HG03025 (cell line): ENCODE results near the gene KCNJ5.

Source experiments
- ATAC-seq: cut with Tn5 transposase; IDR thresholded peaks from one replicate; pipeline ENCODE4 v1.9.1; 2021; ENCODE audit warnings: mild to moderate bottlenecking, moderate library complexity; ENCODE audit not compliant: unreplicated experiment, low FRiP score

Gene KCNJ5

GRCh38 chr11:128927683-128928336 is 36.7 kb downstream of the KCNJ5 start:
- ATAC-seq, result no peak

DNA sequence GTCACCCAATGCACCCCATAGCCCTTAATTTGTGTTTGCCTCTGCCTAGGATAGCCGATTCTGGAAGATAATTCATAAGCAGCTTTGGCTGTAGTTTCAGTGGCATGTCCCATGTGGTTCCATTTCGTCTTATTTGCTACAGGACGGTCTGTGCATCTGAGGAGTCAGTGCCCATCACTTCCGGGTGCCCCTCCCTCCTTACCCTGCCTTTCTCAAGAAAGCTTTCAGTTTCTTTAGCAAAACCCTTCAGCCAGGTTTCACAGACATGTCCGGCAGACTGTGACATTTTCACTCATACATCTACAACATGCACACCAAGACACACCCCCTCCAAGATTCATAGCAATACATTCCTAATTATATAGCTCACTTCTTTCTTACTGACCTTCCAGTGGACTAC is 37.2 kb downstream of the KCNJ5 start:
- peak; percentile 98 for ATAC-seq

GRCh38 chr11:128929468-128929867 is 38.3 kb downstream of the KCNJ5 start:
- ATAC-seq, result no peak

DNA sequence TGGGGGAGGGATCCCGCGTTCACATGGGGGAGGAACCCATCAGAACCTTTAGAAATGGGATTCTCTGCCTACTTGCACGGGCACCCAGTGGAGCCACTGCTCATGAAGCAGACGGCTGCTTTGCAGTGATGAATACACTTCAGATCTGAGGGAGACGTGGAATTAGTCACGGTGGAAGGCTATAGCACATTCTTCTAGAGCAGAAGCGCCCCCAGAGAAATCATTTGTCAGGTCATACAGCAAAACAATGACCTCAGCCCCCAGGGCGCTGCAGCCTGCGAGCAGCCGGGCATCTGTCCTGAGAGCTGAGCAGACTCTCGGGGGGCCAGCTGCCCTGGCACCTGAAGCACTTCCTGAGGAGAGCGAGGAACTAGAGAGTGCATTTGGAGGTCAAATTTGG is 38.8 kb downstream of the KCNJ5 start:
- ATAC-seq, result no peak

GRCh38 chr11:128931066-128931465 is 39.9 kb downstream of the KCNJ5 start:
- ATAC-seq, result no peak

GRCh38 chr11:128931668-128932067 is 40.5 kb downstream of the KCNJ5 start:
- ATAC-seq, result no peak

DNA sequence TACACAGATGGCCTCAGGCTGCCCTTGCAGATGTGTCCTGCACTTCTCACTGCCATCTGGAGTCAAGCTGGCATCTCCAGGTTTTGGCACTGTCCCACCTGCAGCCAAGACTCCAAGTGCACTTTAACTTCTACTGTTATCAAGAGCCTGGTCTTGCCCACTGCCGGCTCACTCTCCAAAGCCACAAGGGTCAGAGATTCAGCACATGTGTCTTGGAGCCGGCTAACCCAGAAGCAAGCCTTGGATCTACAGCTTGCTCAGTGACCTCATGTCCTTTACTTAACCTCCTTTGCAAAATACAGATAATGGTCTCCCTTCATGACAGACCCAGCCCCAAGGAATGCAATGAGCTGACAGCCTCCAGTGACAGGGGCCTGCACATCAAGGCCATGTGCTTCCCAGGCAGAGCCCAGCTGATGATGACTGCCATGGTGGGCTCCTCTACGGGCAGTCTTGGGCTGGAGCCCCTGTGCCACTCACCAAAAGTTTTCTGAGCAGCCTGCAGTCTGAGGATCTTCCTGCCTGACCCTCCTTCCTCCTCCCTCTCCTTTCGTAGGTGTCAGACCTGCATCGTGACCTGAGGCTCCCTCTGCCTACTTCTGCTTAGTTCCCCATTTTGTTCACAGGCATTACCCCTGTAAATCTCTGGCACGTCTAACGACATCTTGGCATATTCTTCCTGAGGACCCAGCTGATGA is 42.5 kb downstream of the KCNJ5 start:
- ATAC-seq, result no peak

DNA sequence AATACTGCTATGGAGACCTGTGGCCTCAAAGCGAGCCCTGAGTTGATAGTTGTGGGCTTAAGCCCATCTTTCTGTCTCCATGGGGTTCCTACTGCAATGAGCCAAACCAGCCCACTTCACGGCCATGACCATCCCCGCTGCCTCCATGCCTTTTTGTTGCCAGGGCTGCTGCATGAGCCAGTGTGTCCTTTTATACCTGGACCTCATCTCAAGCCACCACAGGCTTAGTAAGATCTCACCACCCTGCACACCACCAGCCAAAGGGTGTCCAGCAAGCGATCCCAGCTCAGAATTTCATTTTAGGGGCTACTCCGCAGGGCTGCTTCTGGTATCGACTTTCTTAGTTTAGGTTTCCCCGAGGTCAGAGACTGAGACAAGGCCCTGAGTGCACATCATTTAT is 43.2 kb downstream of the KCNJ5 start:
- no peak for ATAC-seq

GRCh38 chr11:128934926-128935325 is 43.8 kb downstream of the KCNJ5 start:
- ATAC-seq, result no peak

DNA sequence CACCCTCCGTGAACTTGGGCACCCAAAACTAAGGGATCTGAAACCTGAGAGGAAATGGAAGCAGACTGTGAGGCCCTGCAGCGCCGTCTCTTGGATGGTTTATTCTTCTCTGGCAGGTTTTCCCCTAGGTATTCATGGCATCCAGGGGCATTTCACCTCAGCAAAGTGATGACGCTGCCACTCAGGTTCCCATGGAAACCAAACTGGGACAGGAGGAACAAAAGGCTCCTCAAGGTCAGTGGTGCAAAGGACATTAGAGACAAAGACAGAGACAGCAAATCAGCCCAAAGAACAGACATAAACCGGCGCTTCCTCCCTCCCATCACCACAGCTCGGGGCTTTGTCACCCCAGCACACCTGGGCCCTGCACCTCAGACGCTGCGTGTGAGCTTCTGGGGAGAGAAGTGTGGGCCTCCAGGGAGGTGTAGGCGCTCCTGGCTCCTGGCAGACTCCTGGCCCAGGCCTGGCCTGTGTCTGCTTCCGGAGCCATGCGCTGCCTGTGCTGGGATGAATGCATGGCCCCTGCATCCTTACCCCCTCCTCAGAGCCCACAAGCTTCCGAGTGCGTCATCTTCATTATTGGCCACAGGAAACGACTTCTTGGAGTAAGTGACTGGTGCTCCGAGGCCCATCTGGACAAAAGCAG is 45.6 kb downstream of the KCNJ5 start:
- no peak for ATAC-seq

DNA sequence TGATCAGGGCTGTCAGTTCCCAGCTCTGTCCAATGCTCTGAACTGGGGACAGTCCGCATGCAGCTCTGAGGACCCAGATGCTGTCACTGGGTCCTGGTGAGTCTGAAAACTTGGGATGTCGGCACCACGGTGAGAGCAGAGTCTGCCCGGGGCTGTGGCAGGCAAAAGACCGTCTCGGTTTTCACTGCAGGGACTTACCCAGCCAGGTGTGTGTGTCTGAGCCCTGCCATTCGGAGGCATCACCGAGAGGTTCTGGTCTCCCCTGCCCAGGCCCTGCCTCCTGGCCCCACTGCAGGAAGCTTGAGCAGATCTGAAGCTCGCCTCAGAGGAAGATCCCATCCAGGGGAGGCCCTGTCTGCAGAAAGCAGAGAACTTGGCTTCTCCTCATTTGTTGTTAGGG is 46.3 kb downstream of the KCNJ5 start:
- ATAC-seq, result no peak

DNA sequence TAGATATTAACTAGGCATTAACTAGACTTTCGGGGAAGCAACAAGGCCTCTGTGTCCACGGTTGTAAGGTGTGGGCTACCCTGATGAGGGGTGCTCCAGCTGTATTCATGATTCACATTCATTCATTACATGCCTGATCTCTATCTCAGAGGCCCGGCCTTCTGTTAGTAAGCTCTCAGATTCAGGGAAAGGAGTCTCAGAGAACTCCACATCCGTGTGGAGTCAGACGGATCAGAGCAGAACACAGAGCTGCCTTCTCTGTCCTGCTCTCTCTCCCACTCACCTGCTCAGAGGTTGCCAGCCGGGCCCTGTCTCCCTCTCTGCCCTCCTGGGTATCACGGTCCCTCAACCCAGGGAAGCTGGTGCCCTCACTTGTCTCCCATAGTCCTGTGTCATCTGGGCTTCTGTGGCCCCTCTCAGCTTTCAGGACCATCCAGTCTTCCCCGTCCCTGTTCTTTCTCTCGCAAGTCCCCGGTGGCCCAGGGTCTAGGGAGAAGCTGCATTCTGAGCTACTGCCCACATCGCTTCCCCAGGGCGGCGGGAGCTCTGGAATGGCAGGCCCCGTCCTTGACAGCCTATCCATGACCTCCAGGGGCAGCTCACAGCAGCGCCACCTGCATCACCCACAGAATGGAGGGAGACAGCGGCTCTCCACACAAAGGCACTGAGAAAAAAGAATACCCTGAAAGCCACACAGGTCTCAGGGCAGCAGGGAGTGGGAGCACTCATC is 47.2 kb downstream of the KCNJ5 start:
- ATAC-seq, result no peak

DNA sequence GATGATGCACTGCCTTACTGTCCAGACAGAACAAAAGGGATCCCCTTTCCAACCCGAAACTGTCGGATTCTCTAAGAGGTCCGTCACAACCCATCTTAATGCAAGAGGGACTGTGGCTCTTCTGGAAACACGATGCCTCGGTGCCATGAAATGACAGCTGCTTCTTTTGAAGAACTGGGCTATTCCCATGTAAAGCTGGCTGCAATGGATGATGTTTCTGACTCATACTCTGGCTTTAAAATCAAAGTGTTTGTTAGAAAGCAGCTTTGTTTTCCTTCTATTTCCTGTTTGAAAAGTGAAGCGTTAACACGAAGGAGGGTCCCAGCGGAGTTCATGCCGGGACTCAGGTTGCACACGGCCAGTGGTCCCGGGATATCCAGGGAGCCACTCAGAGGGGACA is 48.4 kb downstream of the KCNJ5 start:
- ATAC-seq, result no peak

GRCh38 chr11:128940156-128940555 is 49.0 kb downstream of the KCNJ5 start:
- no peak for ATAC-seq

DNA sequence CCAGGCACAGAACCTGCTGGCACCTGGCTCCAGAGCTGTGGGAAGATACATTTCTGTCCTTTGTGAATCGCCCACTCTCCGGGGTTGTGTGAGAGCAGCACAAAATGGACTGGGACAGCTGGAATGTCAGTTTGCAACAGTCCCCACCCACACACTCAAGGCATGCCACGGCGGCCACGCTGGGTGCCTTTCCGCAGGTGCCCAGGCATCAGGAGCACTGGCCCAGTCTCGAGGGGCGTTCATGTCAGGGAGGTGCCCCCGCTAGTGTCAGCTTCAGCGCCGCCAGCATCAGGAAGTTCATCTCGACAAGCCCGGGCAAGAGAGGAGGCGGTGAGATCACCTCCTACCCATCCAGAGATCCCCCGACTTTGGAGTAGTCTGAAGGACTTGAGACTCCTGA is 49.4 kb downstream of the KCNJ5 start:
- ATAC-seq, result no peak

DNA sequence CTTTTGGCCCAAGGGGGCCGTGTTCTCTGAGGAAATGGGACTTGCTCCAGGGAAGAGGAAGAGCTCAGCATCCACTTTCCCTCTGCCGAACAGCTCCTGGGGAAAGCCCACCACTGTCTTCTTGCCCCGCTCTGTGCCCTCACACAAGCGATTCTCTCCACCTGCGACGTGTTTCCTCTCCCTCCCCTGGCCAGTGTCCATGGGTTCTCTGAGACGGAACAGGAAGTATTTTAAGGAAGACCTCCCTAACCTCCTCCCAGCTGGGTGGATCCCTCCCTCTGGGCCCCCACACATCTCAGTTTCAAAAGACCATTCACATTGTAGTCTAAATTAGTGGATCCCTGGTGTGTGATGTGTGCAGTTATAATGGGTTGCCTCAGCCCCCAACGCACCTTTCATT is 50.0 kb downstream of the KCNJ5 start:
- ATAC-seq, result no peak

DNA sequence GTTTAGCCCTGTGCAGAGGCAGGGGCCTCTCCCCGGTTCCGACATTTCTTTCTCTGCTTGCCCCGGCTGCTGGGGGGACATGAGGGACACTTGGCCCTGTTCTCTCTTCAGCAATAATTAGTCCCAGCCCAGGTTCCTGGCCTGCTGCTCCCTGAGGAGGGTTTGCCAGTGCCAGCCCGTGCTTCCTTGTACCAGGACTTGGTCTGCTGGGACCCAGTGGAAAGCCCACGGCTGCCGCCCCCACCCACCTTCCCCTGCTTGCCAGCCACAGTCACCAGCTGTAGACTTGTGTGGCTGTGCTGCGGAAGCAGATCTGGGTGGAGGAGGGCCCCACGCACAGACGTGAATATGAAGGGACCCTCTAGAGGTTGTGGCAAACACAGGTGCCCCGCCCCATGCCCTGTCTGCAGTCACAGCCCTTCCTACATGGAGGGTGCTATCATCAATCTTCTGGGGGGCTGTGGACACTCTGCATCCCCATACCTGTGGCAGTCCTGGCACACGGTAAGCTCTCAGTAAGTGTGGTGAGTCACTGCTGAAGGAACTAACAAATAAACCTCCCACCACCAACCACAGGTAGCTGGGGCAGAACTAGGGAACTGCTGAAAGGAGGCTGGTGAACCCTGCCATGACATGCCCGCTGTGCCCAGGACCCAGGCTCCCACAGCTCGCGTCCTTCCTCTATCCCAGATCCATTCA is 50.6 kb downstream of the KCNJ5 start:
- no peak for ATAC-seq

DNA sequence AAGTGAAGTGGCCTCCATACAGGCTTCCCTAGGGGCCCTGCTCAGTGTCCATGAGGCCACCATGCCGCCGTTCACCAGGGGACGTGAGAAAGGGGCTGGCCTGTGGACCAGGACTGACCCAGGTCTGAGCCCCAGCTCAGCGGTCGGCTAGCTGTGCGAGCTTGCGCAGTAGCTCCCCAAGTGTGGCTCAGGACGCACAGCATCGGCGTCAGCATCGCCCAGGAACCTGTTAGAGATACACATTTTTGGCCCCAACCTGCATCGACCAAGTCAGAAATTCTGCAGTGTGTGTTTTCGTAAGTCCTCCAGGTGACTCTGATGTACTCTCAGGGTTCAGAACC is 51.1 kb downstream of the KCNJ5 start:
- ATAC-seq, result no peak

DNA sequence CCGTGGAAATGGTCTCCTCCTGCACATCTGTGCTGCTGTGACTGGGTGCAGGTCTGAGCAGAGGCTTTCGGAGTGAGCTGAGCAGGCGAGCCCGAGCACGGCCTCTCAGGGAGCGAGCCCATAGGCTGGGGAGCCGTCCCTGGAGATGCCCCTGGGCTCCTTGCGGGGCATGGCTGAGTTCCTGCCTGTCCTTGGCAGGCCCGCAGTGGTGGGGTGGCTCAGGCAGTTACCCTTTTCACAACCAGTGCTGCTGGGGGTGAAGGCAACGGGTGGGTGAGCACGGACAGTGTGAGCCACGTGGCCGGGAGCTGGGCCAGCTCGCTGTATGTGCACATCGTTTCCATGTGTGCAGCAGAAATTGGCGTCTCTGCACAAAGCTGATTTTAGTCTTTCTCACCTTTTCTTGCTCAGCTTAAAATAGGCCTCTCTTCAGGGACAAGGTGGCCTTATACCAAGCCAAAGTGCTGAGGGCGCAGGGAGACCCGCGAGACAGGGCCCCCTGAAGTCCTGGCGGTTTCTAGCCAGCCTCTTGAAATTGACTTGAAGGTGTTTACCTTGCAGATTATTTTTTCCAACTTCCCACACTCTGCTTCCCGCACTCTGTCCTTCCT is 51.8 kb downstream of the KCNJ5 start, which contains the start of gene TP53AIP1:
TP53AIP1 (minus strand) TSS at position 55 of the 611 bp plus-strand sequence. CDS start 5,053 bp downstream, outside the sequence.
- no peak for ATAC-seq

DNA sequence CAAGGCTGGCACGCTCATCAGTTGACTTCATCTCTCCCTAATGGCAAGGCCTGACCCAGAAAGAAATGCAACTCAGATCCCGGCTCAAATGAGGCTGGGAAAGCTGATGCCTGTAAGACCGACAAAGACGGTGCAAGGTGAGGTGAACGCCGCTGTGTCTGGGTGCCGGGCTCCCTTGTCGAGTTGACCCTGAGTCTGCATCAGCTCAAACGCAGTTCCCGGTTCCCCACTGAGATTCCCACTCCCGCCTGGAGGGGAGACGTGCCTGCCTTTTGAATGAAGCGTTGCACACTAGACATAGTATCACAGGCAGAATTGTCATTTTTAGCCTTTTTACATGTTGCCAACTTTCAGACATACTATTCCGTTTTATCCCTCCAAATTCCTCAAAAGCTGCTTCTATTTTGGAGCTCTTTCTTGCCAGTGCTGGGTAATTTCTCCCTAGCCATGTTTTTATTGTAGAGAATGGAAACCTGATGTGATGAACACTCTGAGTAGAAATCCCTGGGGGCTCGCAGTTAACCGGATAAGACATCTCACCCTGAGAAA is 52.3 kb downstream of the KCNJ5 start:
- no peak for ATAC-seq
